Measurements from ENCODE around the gene TFDP3. TPM values are rescaled to one million over a fixed set of nuclear protein-coding genes. Genes with fewer than 3 reads are reported as not detected.

TFDP3 gene
- polyA plus RNA-seq, 1 donor from 2014 or later: not detected

- no peak for TF ChIP-seq SMC3 (conservative IDR thresholded peaks at IDR 0.05; ENCODE audit: poor library complexity)
- TF ChIP-seq, protein P1, sequence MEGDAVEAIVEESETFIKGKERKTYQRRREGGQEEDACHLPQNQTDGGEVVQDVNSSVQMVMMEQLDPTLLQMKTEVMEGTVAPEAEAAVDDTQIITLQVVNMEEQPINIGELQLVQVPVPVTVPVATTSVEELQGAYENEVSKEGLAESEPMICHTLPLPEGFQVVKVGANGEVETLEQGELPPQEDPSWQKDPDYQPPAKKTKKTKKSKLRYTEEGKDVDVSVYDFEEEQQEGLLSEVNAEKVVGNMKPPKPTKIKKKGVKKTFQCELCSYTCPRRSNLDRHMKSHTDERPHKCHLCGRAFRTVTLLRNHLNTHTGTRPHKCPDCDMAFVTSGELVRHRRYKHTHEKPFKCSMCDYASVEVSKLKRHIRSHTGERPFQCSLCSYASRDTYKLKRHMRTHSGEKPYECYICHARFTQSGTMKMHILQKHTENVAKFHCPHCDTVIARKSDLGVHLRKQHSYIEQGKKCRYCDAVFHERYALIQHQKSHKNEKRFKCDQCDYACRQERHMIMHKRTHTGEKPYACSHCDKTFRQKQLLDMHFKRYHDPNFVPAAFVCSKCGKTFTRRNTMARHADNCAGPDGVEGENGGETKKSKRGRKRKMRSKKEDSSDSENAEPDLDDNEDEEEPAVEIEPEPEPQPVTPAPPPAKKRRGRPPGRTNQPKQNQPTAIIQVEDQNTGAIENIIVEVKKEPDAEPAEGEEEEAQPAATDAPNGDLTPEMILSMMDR (IDR thresholded peaks at IDR 0.05; ENCODE audit: poor library complexity, severe bottlenecking): no peak
- TF ChIP-seq POLR2AphosphoS5 (IDR thresholded peaks at IDR 0.05): no peak
- TF ChIP-seq MXI1 (conservative IDR thresholded peaks at IDR 0.05; ENCODE audit: poor library complexity, severe bottlenecking): no peak
- no peak for TF ChIP-seq TAF1 (IDR thresholded peaks at IDR 0.05; ENCODE audit: low read depth)
- no peak for TF ChIP-seq EP300 (conservative IDR thresholded peaks at IDR 0.05; ENCODE audit: poor library complexity, severe bottlenecking)
- TF ChIP-seq EZH2 (IDR thresholded peaks at IDR 0.05; ENCODE audit: borderline replicate concordance, insufficient read depth, low read length, poor library complexity, severe bottlenecking): no peak
- no peak for TF ChIP-seq REST (IDR thresholded peaks at IDR 0.05; ENCODE audit: borderline replicate concordance)
- no peak for TF ChIP-seq RAD21 (conservative IDR thresholded peaks at IDR 0.05)
- H2AFZ ChIP-seq (ENCODE audit: low read depth, low read length): no peak overlapping the region
- no peaks in the 10 kb centered on the region for H3K9me3 ChIP-seq (ENCODE audit: low read length)
- H4K20me1 ChIP-seq (ENCODE audit: insufficient read depth): no peaks in the 10 kb centered on the region
- no peaks in the 10 kb centered on the region for H3K79me2 ChIP-seq (replicated peaks; ENCODE audit: insufficient read depth, low read length)
- H3K36me3 ChIP-seq (ENCODE audit: insufficient read depth, low read length): no peaks in the 10 kb centered on the region
- no peaks in the 10 kb centered on the region for H3F3A ChIP-seq (ENCODE audit: insufficient read depth, low read length, poor library complexity, severe bottlenecking)
- H3K27me3 ChIP-seq (ENCODE audit: insufficient read depth, low read depth, low read length): no peaks in the 10 kb centered on the region
- H3K4me2 ChIP-seq (ENCODE audit: low read length): no peak overlapping the region
- no peak overlapping the region for H3K4me3 ChIP-seq (ENCODE audit: low read length)
- H3K27ac ChIP-seq (ENCODE audit: low read length): no peak overlapping the region
- H3K9ac ChIP-seq (ENCODE audit: low read length): no peak overlapping the region
- no peaks in the 10 kb centered on the region for H3K9me2 ChIP-seq (ENCODE audit: insufficient read depth, low read length)
Observed at GRCh38 chrX:133207751-133208150, 10.4 kb downstream of the TFDP3 start.

GRCh38 chrX:133191739-133192039, 26.5 kb downstream of the TFDP3 start:
- Histone ChIP-seq H4K20me1 (ENCODE audit: insufficient read depth) (no peaks in the 10 kb centered on the region), H3K9me2 (ENCODE audit: insufficient read depth, low read length) (no peaks in the 10 kb centered on the region), H3K36me3 (ENCODE audit: insufficient read depth, low read length) (no peaks in the 10 kb centered on the region), H2AFZ (ENCODE audit: low read depth, low read length) (no peak overlapping the region), H3K4me2 (ENCODE audit: low read length) (no peak overlapping the region), H3K27me3 (ENCODE audit: insufficient read depth, low read depth, low read length) (no peaks in the 10 kb centered on the region), H3K79me2 (replicated peaks; ENCODE audit: insufficient read depth, low read length) (no peaks in the 10 kb centered on the region), H3F3A (ENCODE audit: insufficient read depth, low read length, poor library complexity, severe bottlenecking) (no peaks in the 10 kb centered on the region), H3K9ac (ENCODE audit: low read length) (no peak overlapping the region), H3K9me3 (ENCODE audit: low read length) (no peaks in the 10 kb centered on the region), H3K27ac (ENCODE audit: low read length) (no peak overlapping the region), H3K4me3 (ENCODE audit: low read length) (no peak overlapping the region)
- TF ChIP-seq EZH2 (IDR thresholded peaks at IDR 0.05; ENCODE audit: borderline replicate concordance, insufficient read depth, low read length, poor library complexity, severe bottlenecking): no peak
- no peak for TF ChIP-seq TAF1 (IDR thresholded peaks at IDR 0.05; ENCODE audit: low read depth)
- no peak for TF ChIP-seq POLR2AphosphoS5 (IDR thresholded peaks at IDR 0.05)
- TF ChIP-seq, protein P1 (IDR thresholded peaks at IDR 0.05; ENCODE audit: poor library complexity, severe bottlenecking): no peak
- TF ChIP-seq EP300 (conservative IDR thresholded peaks at IDR 0.05; ENCODE audit: poor library complexity, severe bottlenecking): no peak
- TF ChIP-seq SMC3 (conservative IDR thresholded peaks at IDR 0.05; ENCODE audit: poor library complexity): no peak
- TF ChIP-seq MXI1 (conservative IDR thresholded peaks at IDR 0.05; ENCODE audit: poor library complexity, severe bottlenecking): no peak
- no peak for TF ChIP-seq REST (IDR thresholded peaks at IDR 0.05; ENCODE audit: borderline replicate concordance)
- TF ChIP-seq RAD21 (conservative IDR thresholded peaks at IDR 0.05): no peak

Data from neural cell (in vitro differentiated cells).